HepG2 (cell line): Measurements from ENCODE around the gene LDLRAD3. TPM values are rescaled to one million over a fixed set of nuclear protein-coding genes. Genes with fewer than 3 reads are reported as not detected.

Source experiments
- ATAC-seq: fragments of 200-7000 bp; cut with Tn5 transposase; 3 replicates; pipeline ENCODE4 v1.9.1; 2020; ENCODE audit warnings: mild to moderate bottlenecking, moderate library complexity
- BruUV-seq: library from RNA; stranded (reverse); fragments of 400-500 nt; replicated peaks from 2 replicates; lab custom pipeline; 2021; lab: Mats Ljungman, UMichigan
- CTCF ChIA-PET: fragments of 300-600 bp; formaldehyde crosslinking; extraction: SDS; loops from one replicate; lab custom pipeline; 2021; ENCODE audit warnings: low total read pairs, inconsistent platforms, low intra/inter-chr PET ratio; lab: Yijun Ruan, JAX
- POLR2A ChIA-PET: fragments of 350-600 bp; sonication (Branson Sonifier 250); formaldehyde crosslinking; loops from one replicate; lab custom pipeline; 2020; ENCODE audit warnings: antibody characterized with exemption, inconsistent platforms; lab: Yijun Ruan, JAX
- DNase-seq: peaks from one replicate; pipeline ENCODE4 v3.0.0-alpha.2; 2015; ENCODE audit warnings: low spot score
- FAIRE-seq: peaks from 3 replicates; lab custom pipeline; 2011; peaks lifted over from hg19 to GRCh38; lab: Jason Lieb, UNC
- H2AFZ ChIP-seq: one replicate; pipeline ENCODE4 v1.6.1; 2011; ENCODE audit warnings: low read length, inconsistent platforms
- H3K27ac ChIP-seq: fragments of 300-600 bp; 3 replicates; pipeline ENCODE4 v1.8.0; 2011; ENCODE audit warnings: mixed run types, mild to moderate bottlenecking, mixed read lengths, low read length, inconsistent platforms; ENCODE audit not compliant: insufficient read depth; ENCODE audit errors: extremely low read length
- H3K27me3 ChIP-seq, 2 experiments: fragments of 200-600 bp in 1 of 2; 2 replicates in 1 of 2; 3 replicates in 1 of 2; pipeline versions ENCODE4 v1.6.0 to v1.8.0; 2011; ENCODE audit warnings: low read length in 2 of 2, mild to moderate bottlenecking in 2 of 2, moderate library complexity in 2 of 2, inconsistent platforms in 1 of 2; ENCODE audit not compliant: insufficient read depth in 2 of 2, control insufficient read depth in 1 of 2
- H3K36me3 ChIP-seq, 2 experiments: fragments of 200-600 bp in 1 of 2; replicated peaks in 1 of 2; 2 replicates in 1 of 2; 3 replicates in 1 of 2; pipeline versions ENCODE4 v1.5.1 to v1.8.0; 2011; ENCODE audit warnings: low read length in 2 of 2, inconsistent platforms in 1 of 2; ENCODE audit not compliant: insufficient read depth in 2 of 2, control insufficient read depth in 1 of 2
- H3K4me1 ChIP-seq: 2 replicates; pipeline ENCODE4 v1.5.1; 2012; ENCODE audit warnings: low read length, inconsistent platforms; ENCODE audit not compliant: insufficient read depth
- H3K4me2 ChIP-seq: 2 replicates; pipeline ENCODE4 v1.6.0; 2011; ENCODE audit warnings: low read depth, low read length, inconsistent platforms
- H3K4me3 ChIP-seq, 3 experiments: fragments of 200-600 bp in 1 of 3; sonication (generic), shearing (Covaris generic) in 1 of 3; replicated peaks in 1 of 3; 2 replicates each; pipeline ENCODE4 v1.5.1; 2011 to 2016; ENCODE audit warnings: low read length in 3 of 3, inconsistent platforms in 2 of 3, low read depth in 2 of 3, mild to moderate bottlenecking in 2 of 3, control low read depth in 1 of 3, mixed read lengths in 1 of 3; ENCODE audit not compliant: insufficient read depth in 1 of 3
- H3K79me2 ChIP-seq: one replicate; pipeline ENCODE4 v1.6.1; 2011; ENCODE audit warnings: low read length, inconsistent platforms; ENCODE audit not compliant: insufficient read depth
- H3K9ac ChIP-seq: 2 replicates; pipeline ENCODE4 v1.6.0; 2011; ENCODE audit warnings: mild to moderate bottlenecking, low read depth, low read length, inconsistent platforms; ENCODE audit not compliant: insufficient read depth
- H3K9me3 ChIP-seq: 2 replicates; pipeline ENCODE4 v1.5.1; 2012; ENCODE audit warnings: mild to moderate bottlenecking, low read length
- H4K20me1 ChIP-seq: 2 replicates; pipeline ENCODE4 v1.6.0; 2011; ENCODE audit warnings: inconsistent platforms, mild to moderate bottlenecking, low read length, moderate library complexity; ENCODE audit not compliant: insufficient read depth
- ATF7 ChIP-seq, 2 experiments: fragments of 450-650 bp in 1 of 2; sonication (generic) in 1 of 2; formaldehyde crosslinking in 1 of 2; IDR thresholded peaks; 2 replicates each; pipeline versions ENCODE4 v1.4.0 to v1.6.1; 2016 to 2020; ENCODE audit warnings: antibody characterized with exemption in 1 of 2, mild to moderate bottlenecking in 1 of 2, missing genetic modification reagents in 1 of 2
- ELF3 ChIP-seq: IDR thresholded peaks from 2 replicates; pipeline ENCODE4 v1.6.1; 2016; ENCODE audit warnings: missing genetic modification reagents, missing compliant biosample characterization
- KLF15 ChIP-seq: sonication (generic); formaldehyde crosslinking; IDR thresholded peaks from 2 replicates; pipeline ENCODE4 v1.8.1; 2023; ENCODE audit warnings: borderline replicate concordance, mild to moderate bottlenecking, inconsistent platforms, missing genetic modification reagents, mixed read lengths
- POGZ ChIP-seq: sonication (generic); formaldehyde crosslinking; IDR thresholded peaks from 2 replicates; pipeline ENCODE4 v1.4.0; 2020; ENCODE audit warnings: mild to moderate bottlenecking, missing genetic modification reagents
- SAP130 ChIP-seq: IDR thresholded peaks from 2 replicates; pipeline ENCODE4 v1.6.1; 2016; ENCODE audit warnings: low read depth
- SNAPC2 ChIP-seq: sonication (generic); formaldehyde crosslinking; IDR thresholded peaks from 2 replicates; pipeline ENCODE4 v1.8.1; 2022; ENCODE audit warnings: mild to moderate bottlenecking, missing genetic modification reagents
- ZNF207 ChIP-seq: fragments of 450-650 bp; IDR thresholded peaks from 2 replicates; pipeline ENCODE4 v1.6.1; 2016; ENCODE audit warnings: antibody characterized with exemption, borderline replicate concordance
- ZNF263 ChIP-seq: sonication (generic); formaldehyde crosslinking; IDR thresholded peaks from 2 replicates; pipeline ENCODE4 v1.4.0; 2020; ENCODE audit warnings: missing genetic modification reagents
- ZNF850 ChIP-seq: sonication (generic); formaldehyde crosslinking; conservative IDR thresholded peaks from 2 replicates; pipeline ENCODE4 v1.9.0; 2021; ENCODE audit warnings: mild to moderate bottlenecking, missing genetic modification reagents
- WGBS: methylation state at CpG from one replicate; pipeline ENCODE4 v1.1.6; 2017; ENCODE audit warnings: low lambda C conversion rate; 5-methylcytosine and 5-hydroxymethylcytosine counted together
- in situ Hi-C: cut with HindIII; loops from 2 replicates; pipeline ENCODE4 v1.10.0; 2017; ENCODE audit warnings: low pct_unique_long_range_greater_than_20kb; ENCODE audit not compliant: extremely low pct_ligation_motif_present
- intact Hi-C: fragments of 100-400 bp; cut with micrococcal nuclease; formaldehyde crosslinking; loops from one replicate; pipeline ENCODE4 v1.10.0; 2022; ENCODE audit not compliant: unreplicated experiment
- polyA plus RNA-seq, 8 experiments: library from polyadenylated mRNA; depleted of rRNA in 3 of 8; stranded (reverse) in 7 of 8; unstranded in 1 of 8; fragments of >200 nt; fragmentation: Illumina TruSeq in 4 of 8; extraction: Trizol in 4 of 8; gene quantifications; 2 replicates each; pipeline versions ENCODE4 v1.2.1 to v1.2.3, GENCODE V29; 2011 to 2016; ENCODE audit warnings: low read depth in 4 of 8, missing spikeins in 1 of 8, mixed read lengths in 1 of 8; ENCODE audit not compliant: insufficient read depth in 1 of 8
- total RNA-seq, 5 experiments: library from RNA; depleted of rRNA; stranded (reverse); fragments of >200 nt; fragmentation: Illumina TruSeq; extraction: Trizol; gene quantifications; 2 replicates each; pipeline ENCODE4 v1.2.3, GENCODE V29; 2016; ENCODE audit warnings: low read depth in 1 of 5
- TF ChIP-seq, protein P1 (sequence below): sonication (generic); formaldehyde crosslinking; IDR thresholded peaks from 2 replicates; pipeline ENCODE4 v1.8.0; 2022; ENCODE audit warnings: mild to moderate bottlenecking, missing genetic modification reagents
- TF ChIP-seq, protein P2 (sequence below): sonication (generic); formaldehyde crosslinking; IDR thresholded peaks from 2 replicates; pipeline ENCODE4 v1.8.0; 2022; ENCODE audit warnings: missing genetic modification reagents, mild to moderate bottlenecking, moderate library complexity, borderline replicate concordance
- TF ChIP-seq, protein P3 (sequence below): sonication (generic); formaldehyde crosslinking; IDR thresholded peaks from 2 replicates; pipeline ENCODE4 v1.5.0; 2020; ENCODE audit warnings: mild to moderate bottlenecking, missing genetic modification reagents, borderline replicate concordance
- TF ChIP-seq, protein P4 (sequence below): IDR thresholded peaks from 2 replicates; pipeline ENCODE4 v1.6.1; 2012; ENCODE audit warnings: inconsistent platforms

LDLRAD3 gene
- total and polyA plus RNA-seq, 2 of the 13 experiments (the other 11 are each of a cell fraction or from before 2014, with no cell fraction given): 0.50 to 0.60 TPM

DNA sequence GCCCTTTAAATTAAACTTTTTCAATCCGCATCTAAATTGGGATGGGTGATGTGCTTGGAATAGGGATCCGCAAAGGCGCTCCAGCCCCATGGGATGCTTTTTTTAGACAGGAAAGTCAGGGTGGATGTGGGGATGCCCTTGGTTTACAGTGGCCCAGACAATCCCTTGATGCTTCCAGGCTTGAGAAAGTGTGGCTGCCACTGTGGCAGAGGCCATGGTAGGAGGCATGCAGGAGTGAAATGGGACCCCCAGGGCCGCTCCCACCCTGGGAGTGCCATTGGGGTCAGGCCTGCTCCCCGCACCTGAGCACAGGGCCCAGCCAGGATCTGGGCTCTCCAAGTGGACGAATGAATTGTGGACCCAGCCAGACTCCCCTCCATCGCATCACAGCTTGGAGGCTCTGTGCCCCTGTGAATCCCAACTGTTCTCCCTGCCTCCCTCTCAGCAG, 269.6 kb downstream of the LDLRAD3 start:
- DNase-seq: no peak
- Histone ChIP-seq H2AFZ (no peak overlapping the region), H3K79me2 (no peaks in the 10 kb centered on the region), H3K9me3 (no peaks in the 10 kb centered on the region), H3K27me3 (no peaks in the 10 kb centered on the region; a peak in 2 of 5 replicates), H3K36me3 (no peaks in the 10 kb centered on the region), H3K4me3 (no peak overlapping the region), H3K4me2 (no peak overlapping the region), H4K20me1 (no peaks in the 10 kb centered on the region), H3K27ac (no peak overlapping the region), H3K4me1 (no peaks in the 10 kb centered on the region), H3K9ac (no peak overlapping the region)
- CTCF ChIA-PET: no interaction called here
- WGBS: 84% methylated on average over 5 of the region's 7 CpGs
- POLR2A ChIA-PET: no interaction called here
- intact Hi-C loops: no loop called here
- in situ Hi-C loops: no loop called here
- no peak for FAIRE-seq
- ATAC-seq: no peak
- no TSS peak for BruUV-seq
- TF ChIP-seq ELF3: no peak
- TF ChIP-seq, protein P1, sequence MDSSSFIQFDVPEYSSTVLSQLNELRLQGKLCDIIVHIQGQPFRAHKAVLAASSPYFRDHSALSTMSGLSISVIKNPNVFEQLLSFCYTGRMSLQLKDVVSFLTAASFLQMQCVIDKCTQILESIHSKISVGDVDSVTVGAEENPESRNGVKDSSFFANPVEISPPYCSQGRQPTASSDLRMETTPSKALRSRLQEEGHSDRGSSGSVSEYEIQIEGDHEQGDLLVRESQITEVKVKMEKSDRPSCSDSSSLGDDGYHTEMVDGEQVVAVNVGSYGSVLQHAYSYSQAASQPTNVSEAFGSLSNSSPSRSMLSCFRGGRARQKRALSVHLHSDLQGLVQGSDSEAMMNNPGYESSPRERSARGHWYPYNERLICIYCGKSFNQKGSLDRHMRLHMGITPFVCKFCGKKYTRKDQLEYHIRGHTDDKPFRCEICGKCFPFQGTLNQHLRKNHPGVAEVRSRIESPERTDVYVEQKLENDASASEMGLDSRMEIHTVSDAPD (CRISPR knock-in tag): no peak
- no peak for TF ChIP-seq ZNF263 (CRISPR knock-in tag)
- TF ChIP-seq SNAPC2 (CRISPR knock-in tag): no peak
- TF ChIP-seq, protein P2, sequence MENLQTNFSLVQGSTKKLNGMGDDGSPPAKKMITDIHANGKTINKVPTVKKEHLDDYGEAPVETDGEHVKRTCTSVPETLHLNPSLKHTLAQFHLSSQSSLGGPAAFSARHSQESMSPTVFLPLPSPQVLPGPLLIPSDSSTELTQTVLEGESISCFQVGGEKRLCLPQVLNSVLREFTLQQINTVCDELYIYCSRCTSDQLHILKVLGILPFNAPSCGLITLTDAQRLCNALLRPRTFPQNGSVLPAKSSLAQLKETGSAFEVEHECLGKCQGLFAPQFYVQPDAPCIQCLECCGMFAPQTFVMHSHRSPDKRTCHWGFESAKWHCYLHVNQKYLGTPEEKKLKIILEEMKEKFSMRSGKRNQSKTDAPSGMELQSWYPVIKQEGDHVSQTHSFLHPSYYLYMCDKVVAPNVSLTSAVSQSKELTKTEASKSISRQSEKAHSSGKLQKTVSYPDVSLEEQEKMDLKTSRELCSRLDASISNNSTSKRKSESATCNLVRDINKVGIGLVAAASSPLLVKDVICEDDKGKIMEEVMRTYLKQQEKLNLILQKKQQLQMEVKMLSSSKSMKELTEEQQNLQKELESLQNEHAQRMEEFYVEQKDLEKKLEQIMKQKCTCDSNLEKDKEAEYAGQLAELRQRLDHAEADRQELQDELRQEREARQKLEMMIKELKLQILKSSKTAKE (CRISPR knock-in tag): no peak
- no peak for TF ChIP-seq POGZ (CRISPR knock-in tag)
- TF ChIP-seq, protein P3, sequence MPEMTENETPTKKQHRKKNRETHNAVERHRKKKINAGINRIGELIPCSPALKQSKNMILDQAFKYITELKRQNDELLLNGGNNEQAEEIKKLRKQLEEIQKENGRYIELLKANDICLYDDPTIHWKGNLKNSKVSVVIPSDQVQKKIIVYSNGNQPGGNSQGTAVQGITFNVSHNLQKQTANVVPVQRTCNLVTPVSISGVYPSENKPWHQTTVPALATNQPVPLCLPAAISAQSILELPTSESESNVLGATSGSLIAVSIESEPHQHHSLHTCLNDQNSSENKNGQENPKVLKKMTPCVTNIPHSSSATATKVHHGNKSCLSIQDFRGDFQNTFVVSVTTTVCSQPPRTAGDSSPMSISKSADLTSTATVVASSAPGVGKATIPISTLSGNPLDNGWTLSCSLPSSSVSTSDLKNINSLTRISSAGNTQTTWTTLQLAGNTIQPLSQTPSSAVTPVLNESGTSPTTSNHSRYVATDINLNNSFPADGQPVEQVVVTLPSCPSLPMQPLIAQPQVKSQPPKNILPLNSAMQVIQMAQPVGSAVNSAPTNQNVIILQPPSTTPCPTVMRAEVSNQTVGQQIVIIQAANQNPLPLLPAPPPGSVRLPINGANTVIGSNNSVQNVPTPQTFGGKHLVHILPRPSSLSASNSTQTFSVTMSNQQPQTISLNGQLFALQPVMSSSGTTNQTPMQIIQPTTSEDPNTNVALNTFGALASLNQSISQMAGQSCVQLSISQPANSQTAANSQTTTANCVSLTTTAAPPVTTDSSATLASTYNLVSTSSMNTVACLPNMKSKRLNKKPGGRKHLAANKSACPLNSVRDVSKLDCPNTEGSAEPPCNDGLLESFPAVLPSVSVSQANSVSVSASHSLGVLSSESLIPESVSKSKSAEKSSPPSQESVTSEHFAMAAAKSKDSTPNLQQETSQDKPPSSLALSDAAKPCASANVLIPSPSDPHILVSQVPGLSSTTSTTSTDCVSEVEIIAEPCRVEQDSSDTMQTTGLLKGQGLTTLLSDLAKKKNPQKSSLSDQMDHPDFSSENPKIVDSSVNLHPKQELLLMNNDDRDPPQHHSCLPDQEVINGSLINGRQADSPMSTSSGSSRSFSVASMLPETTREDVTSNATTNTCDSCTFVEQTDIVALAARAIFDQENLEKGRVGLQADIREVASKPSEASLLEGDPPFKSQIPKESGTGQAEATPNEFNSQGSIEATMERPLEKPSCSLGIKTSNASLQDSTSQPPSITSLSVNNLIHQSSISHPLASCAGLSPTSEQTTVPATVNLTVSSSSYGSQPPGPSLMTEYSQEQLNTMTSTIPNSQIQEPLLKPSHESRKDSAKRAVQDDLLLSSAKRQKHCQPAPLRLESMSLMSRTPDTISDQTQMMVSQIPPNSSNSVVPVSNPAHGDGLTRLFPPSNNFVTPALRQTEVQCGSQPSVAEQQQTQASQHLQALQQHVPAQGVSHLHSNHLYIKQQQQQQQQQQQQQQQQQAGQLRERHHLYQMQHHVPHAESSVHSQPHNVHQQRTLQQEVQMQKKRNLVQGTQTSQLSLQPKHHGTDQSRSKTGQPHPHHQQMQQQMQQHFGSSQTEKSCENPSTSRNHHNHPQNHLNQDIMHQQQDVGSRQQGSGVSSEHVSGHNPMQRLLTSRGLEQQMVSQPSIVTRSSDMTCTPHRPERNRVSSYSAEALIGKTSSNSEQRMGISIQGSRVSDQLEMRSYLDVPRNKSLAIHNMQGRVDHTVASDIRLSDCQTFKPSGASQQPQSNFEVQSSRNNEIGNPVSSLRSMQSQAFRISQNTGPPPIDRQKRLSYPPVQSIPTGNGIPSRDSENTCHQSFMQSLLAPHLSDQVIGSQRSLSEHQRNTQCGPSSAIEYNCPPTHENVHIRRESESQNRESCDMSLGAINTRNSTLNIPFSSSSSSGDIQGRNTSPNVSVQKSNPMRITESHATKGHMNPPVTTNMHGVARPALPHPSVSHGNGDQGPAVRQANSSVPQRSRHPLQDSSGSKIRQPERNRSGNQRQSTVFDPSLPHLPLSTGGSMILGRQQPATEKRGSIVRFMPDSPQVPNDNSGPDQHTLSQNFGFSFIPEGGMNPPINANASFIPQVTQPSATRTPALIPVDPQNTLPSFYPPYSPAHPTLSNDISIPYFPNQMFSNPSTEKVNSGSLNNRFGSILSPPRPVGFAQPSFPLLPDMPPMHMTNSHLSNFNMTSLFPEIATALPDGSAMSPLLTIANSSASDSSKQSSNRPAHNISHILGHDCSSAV (CRISPR knock-in tag): no peak
- TF ChIP-seq SAP130 (CRISPR knock-in tag): no peak
- no peak for TF ChIP-seq KLF15 (CRISPR knock-in tag)
- TF ChIP-seq ZNF207: no peak
- TF ChIP-seq, protein P4, sequence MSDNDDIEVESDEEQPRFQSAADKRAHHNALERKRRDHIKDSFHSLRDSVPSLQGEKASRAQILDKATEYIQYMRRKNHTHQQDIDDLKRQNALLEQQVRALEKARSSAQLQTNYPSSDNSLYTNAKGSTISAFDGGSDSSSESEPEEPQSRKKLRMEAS: no peak
- no peak for TF ChIP-seq ZNF850 (CRISPR knock-in tag)
- TF ChIP-seq ATF7 (IDR thresholded peaks at IDR 0.05): no peak
- no peak for TF ChIP-seq ATF7 (CRISPR knock-in tag; IDR thresholded peaks at IDR 0.05)
